ENCODE data around the gene MAGEA9.
"Not testable (repeated sequence)": the region's sequence is repeated elsewhere in the genome, so short reads cannot be mapped to it uniquely, and the experiment has no call there.

Gene MAGEA9

DNA sequence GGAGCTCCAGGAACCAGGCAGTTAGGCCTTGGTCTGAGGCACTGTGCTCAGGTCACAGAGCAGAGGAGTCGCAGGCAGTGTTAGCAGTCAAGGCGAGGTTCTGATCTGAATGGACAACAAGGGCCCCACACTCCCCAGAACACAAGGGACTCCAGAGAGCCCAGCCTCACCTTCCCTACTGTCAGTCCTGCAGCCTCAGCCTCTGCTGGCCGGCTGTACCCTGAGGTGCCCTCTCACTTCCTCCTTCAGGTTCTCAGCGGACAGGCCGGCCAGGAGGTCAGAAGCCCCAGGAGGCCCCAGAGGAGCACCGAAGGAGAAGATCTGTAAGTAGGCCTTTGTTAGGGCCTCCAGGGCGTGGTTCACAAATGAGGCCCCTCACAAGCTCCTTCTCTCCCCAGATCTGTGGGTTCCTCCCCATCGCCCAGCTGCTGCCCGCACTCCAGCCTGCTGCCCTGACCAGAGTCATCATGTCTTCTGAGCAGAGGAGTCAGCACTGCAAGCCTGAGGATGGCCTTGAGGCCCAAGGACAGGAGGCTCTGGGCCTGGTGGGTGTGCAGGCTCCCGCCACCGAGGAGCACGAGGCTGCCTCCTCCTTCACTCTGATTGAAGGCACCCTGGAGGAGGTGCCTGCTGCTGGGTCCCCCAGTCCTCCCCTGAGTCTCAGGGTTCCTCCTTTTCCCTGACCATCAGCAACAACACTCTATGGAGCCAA, 26.2 kb downstream of the MAGEA9 start:
- no peak for DNase-seq

DNA sequence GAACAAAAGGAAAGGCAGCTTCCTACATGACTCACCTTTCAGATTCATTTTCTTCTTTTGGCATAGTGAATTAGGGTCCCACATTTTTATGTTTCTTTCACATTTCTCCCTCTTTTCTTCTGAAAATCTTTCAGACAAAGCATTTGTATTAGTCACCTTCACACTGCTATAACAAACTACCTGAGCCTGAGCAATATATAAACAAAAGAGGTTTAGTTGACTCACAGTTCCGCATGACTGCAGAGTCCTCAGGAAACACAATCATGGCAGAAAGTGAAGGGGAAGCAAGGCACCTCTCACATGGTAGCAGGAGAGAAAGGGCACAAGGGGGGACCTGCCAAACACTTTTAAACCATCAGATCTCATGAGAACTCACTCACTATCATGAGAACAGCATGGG, 36.9 kb downstream of the MAGEA9 start:
- DNase-seq: no peak

DNA sequence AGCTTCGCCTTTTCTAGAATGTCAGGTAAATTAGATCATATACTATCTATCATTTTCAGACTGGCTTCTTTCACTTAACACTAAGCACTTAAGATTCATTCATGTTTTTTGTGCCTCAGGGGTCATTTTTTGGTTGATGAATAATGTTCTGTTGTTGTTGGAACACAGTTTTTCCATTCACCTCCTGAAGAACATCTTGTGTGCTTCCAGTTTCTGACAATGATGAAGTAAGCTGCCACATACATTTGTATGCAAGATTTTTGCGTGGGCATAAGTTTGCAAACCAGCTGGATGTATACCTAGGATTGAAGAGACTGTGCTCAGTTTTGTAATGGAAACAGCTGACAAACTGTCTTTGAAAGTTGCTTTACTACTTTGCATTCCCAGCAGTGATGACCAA, 37.6 kb downstream of the MAGEA9 start:
- DNase-seq: no peak

DNA sequence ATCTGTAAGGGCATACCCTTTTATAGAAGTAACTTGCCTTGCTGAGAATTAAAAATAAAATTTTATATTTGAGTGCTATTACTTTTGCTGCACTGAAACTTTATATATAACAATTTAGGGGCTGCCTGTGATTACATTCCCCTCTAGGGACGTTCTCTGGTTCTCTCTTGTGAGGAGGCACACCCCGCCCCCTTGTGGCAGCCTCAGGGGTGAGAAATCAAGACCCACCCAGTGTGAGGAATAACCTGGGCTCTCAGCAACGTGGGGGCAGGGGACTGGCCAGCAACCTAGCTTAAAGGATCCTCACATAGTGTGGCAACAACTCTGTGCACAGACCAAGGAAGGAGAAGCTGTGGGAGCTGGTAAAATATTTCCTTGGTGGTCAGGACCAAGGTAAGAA, 43.7 kb downstream of the MAGEA9 start:
- peak in 3 of 4 experiments; percentile 1 to 45 (median 19) for DNase-seq

DNA sequence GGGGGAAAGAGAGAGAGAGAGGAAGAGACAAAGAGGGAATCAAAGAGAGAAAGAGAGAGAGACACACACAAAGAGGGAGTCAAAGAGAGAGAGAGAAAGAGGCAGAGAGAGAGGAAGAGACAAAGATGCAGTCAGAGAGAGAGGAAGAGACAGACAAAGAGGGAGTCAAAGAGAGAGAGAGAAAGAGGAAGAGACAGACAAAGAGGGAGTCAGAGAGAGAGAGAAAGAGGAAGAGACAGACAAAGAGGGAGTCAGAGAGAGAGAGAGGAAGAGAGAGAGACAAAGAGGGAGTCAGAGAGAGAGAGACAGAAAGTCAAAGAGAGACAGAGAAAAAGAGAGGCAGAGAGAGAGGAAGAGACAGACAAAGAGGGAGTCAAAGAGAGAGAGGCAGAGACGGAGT, 45.5 kb downstream of the MAGEA9 start:
- no peak for DNase-seq

DNA sequence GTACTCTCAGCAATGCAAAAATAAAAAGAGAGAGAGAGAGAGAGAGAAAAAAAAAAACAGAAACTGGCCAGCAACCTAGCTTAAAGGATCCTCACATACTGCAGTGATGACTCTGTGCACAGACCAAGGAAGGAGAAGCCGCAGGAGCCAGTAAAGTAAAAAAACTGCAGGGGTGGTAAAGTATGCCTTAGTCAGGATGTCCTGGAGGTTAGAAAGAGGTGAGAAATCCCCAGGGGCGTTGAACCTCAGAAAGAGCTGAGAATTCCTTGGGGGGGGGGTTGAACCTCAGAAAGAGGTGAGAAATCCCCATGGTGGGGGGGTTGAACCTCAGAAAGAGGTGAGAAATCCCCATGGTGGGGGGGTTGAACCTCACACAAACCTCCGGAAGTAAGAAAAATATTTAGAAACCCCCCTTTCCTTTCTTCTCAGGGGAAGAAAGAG, 48.0 kb downstream of the MAGEA9 start:
- DNase-seq: no peak

DNA sequence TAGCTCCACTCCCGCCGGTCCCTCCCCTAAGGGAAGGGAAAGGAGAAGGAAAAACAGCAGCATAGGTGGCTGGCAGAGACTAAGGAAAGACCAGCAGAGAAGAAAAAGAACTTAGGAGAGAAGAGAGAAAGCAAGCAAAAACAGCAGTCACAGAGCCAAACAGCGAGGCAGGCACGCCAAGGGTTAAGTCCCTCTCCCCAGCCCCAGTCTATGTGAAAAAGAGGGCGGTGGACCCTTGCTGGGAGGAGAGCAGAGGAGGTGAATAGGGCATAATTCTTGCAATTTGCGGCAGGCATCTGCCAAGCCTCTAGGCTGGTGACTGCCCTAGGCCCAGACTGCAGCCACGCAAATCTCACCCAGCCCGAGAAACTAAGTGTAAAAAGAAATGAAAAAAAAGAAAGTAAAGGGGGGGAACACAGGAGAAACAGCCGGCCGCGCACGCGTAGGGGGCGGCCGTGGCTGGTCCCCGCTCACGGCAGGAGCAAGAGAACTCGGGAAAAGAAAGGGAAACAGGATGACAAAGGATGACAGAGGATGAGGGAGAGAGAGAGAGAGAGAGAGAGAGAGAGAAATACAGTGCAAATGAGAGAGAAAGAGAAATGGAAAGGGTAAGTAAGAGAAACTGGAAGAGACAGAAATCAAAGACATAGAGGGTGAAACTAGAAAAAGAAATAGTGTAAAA, 48.6 kb downstream of the MAGEA9 start:
- DNase-seq: peak in 1 of 4 experiments; percentile 1

DNA sequence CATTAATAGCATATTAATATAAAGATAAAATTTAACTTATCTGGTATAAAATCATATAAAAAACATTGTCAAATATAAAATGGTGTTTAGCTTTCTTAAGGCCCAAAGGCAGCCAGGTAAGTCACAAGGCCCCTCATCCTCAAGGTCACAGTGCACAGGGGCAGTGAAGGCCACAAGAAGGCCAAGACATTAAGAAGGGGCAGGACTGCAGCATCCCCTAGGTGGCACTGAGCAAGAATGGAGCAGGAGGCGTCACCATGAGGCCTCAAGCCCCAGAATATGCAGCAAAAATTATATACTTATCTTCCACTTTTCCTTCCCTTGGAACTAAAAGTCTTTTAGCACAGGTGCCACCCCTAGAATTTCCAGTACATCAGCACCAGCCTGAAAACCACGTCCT, 49.7 kb downstream of the MAGEA9 start:
- no peak for DNase-seq

DNA sequence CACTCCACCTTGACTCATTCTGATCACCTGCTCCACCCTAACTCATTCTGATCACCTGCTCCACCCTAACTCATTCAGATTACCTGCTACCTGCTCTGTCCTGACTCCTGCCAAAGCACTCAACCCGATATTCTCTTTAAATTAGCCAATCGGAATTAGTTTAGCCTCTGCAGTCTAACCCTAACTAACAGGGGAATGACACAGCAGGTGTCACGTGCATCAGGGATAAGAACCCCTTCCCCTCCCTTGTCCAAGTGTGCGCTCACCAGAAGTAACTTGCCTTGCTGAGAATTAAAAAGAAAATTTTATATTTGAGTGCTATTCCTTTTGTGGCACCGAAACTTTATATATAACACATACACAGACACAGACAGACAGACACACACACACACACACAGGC, 55.0 kb downstream of the MAGEA9 start:
- not testable (repeated sequence) for DNase-seq

DNA sequence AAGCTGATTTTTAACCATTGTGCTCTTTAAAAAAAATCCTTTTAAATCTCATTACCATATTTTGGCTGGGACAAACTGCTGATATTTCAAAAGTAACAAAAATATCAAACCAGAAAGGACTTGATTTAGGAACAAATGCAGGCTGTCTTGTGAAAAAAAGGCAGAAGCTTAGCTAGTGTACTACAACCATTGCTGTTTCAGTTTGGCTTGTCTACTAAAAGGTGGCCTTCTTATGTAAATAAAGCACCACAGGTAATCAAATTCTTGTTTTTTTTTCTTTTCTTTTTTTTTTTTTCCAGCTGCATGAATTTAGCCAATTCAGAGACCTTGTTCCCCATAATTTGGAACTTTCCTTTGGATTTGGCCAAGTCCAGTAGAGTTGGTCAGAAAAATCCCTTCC, 55.4 kb downstream of the MAGEA9 start:
- DNase-seq: no peak

All from suppressor macrophage (primary cell).